ENCODE data around the gene SNRNP70.
"Not testable (repeated sequence)": the region's sequence is repeated elsewhere in the genome, so short reads cannot be mapped to it uniquely, and the experiment has no call there.

SNRNP70 gene, protein sequence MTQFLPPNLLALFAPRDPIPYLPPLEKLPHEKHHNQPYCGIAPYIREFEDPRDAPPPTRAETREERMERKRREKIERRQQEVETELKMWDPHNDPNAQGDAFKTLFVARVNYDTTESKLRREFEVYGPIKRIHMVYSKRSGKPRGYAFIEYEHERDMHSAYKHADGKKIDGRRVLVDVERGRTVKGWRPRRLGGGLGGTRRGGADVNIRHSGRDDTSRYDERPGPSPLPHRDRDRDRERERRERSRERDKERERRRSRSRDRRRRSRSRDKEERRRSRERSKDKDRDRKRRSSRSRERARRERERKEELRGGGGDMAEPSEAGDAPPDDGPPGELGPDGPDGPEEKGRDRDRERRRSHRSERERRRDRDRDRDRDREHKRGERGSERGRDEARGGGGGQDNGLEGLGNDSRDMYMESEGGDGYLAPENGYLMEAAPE

DNA sequence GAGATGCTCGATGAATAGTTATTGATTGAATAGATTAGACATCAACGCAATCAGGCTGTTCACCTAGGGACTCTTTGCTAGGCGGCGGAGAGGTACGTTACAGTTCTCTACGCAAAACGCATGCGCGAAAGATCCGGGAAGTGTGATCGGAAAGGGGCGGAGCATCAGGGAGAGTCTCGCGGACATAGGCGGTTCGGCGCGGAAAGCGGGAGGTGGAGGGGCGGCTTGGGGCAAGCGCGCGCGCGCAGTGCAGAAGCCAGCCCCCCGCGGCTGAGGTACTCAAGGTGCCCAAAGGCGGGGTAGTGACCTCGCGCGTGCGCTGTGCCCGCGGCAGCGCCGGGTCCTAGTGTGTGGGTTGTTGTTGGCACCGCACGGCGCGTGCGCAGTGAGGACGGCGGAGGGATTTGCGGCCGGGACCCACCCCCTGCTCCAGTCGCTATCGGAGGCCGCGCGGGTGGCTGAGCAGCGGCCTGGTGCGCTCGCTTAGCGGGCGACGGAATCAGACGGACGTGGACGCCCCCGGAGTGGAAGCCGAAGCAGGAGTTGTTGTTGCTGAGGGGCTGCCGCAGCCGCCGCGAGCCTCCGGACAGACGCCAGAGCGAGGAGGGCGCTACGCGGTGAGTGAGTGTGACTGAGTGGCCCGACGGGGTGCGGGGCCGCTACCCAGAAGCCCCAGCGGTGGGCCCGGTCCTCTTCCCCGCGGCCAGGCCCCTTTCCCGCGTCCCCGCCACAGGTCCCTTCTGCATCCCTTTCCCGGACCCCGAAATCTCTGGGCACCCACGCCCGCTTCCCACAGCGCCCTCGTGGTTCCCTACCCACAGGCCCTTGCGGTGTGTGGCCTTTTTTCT is at the start of gene SNRNP70:
Gene SNRNP70 (plus strand): TSS at position 432 of the 848 bp plus-strand sequence. CDS start 964 bp downstream, outside the sequence.
- peak; percentile 98 for DNase-seq (ENCODE audit: low spot score)

DNA sequence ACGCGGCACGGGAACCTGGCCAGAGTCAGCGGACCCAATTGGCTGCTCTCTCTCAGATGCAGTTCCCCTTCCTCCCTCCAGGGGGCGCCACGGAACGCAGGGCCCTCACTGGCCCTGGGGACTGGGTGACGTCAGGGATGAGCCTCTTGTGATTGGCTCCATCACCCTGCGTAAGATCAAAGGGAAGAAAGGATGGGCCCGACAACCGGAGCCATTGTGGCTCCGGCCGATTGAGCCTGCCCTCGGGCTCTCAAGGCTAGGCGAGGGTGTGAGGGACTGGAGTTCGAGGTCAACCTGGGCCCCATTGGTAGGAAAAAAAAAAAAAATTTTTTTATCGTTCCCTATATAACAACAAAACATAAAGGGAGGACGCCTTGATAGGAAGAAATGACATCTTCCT is 48.4 kb upstream of the SNRNP70 start, which contains the start of gene CGB1:
Gene CGB1 (minus strand): TSS at position 81 of the 400 bp plus-strand sequence. CDS start 184 bp downstream, outside the sequence.
- DNase-seq (ENCODE audit: low spot score) = not testable (repeated sequence)

DNA sequence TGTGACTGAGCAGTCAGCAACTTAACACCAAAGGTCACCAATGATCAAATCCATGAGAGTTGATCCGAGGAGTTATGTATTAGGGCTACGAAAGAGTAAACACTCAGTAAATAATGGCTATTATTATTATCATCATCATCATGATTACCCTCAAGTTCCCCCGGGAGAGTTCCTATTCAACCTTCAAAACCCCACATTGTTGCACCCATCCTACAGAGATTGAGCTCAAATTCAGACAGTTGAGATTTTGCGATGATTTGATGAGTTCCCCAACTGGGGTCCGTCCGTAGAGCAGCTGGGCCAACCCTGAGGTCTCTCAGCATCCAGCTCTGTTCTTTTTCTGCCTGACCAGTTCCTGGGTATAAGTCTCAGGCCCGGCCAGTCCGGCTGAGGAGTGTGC is 47.1 kb upstream of the SNRNP70 start:
- not testable (repeated sequence) for DNase-seq (ENCODE audit: low spot score)

DNA sequence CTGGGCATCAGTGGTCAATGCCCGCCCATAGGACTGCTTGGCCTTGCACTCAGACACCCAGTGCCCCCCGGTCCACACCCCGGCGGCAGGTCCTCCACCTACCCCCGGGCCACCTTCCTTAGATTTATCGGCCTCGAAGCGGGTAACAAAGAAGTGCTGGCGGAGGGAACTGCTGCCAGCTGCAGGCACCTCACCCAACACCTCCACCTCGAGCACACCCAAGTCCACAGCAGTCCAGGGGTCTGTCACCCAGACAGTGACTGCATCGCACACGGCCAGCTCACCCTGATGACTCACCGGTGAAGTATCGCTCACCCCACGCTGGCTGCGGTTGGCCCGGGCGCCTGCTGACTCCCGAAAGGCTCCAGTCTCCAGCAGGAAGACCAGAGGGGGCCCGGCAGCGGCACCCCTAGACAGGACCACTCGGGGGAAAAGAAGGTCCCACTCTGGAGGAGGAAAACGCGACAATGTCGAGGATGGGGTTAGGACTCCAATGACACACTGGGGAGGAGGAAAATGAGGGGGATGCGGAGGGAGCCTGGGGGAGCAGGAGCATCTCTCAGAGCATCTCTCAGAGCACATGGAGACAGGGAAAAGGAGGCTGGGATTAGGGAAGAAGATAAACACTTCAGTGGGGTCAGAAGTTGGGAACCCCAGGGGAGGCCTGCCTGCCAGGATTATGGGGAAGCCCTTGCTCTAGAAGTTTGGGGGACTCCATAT is 46.5 kb upstream of the SNRNP70 start:
- not testable (repeated sequence) for DNase-seq (ENCODE audit: low spot score)

DNA sequence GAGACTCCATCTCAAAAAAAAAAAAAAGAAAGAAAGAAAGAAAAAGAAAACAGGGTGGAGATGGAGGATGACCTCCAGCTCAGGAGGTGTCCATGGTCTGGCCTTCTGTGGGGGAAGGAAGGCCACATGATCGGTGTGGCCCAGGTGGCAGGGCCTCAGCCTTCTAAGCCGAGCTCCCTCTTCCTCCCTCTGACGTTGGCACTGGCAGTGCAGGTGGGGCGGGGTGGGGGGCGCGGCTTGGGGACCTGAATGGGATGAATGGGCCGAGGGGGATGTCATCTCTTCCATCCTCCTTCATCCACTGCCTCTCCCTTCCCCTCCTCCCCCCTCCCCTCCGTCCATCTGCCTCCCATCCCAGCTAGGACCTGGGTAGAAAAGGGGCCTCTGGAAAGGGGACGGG is 45.5 kb upstream of the SNRNP70 start:
- not testable (repeated sequence) for DNase-seq (ENCODE audit: low spot score)

DNA sequence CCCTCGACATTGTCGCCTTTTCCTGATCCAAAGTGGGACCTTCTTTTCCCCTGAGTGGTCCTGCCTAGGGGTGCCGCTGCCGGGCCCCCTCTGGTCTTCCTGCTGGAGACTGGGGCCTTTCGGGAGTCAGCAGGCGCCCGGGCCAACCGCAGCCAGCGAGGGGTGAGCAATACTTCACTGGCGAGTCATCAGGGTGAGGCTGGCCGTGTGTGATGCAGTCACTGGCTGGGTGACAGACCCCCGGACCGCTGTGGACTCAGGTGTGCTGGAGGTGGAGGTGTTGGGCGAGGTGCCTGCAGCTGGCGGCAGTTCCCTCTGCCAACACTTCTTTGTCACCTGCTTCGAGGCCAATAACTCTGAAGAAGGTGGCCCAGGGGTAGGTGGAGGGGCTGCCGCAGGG is 43.1 kb upstream of the SNRNP70 start:
- DNase-seq (ENCODE audit: low spot score) = no peak

DNA sequence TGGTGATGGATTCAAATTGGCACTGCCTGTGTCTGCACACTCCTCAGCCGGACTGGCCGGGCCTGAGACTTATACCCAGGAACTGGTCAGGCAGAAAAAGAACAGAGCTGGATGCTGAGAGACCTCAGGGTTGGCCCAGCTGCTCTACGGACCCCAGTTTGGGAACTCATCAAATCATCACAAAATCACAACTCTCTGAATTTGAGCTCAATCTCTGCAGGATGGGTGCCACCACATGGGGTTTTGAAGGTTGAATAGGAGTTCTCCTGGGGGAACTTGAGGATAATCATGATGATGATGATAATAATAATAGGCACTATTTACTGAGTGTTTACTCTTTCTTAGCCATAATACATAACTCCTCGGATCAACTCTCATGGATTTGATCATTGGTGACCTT is 42.6 kb upstream of the SNRNP70 start:
- DNase-seq (ENCODE audit: low spot score) = not testable (repeated sequence)

DNA sequence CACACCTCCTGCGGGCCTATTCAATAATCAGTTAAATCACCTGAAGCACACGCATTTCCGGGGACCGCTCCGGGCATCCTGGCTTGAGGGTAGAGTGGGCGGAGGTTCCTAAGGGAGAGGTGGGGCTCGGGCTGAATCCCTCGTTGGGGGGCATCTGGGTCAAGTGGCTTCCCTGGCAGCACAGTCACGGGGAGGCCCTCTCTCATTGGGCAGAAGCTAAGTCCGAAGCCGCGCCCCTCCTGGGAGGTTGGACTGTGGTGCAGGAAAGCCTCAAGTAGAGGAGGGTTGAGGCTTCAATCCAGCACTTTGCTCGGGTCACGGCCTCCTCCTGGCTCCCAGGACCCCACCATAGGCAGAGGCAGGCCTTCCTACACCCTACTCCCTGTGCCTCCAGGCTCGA is 41.7 kb upstream of the SNRNP70 start, which contains the start of gene CGB5:
Gene CGB5 (plus strand): TSS at position 301 of the 400 bp plus-strand sequence. CDS start 362 bp downstream, outside the sequence.
- DNase-seq (ENCODE audit: low spot score) = not testable (repeated sequence)

DNA sequence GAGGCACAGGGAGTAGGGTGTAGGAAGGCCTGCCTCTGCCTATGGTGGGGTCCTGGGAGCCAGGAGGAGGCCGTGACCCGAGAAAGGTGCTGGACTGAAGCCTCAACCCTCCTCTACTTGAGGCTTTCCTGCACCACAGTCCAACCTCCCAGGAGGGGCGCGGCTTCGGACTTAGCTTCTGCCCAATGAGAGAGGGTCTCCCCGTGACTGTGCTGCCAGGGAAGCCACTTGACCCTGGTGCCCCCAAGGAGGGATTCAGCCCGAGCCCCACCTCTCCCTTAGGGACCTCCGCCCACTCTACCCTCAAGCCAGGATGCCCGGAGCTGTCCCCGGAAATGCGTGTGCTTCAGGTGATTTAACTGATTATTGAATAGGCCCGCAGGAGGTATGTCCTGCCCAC is 36.2 kb upstream of the SNRNP70 start, which contains the start of gene CGB8:
Gene CGB8 (minus strand): TSS at position 101 of the 400 bp plus-strand sequence. CDS start 372 bp downstream, outside the sequence.
- not testable (repeated sequence) for DNase-seq (ENCODE audit: low spot score)

DNA sequence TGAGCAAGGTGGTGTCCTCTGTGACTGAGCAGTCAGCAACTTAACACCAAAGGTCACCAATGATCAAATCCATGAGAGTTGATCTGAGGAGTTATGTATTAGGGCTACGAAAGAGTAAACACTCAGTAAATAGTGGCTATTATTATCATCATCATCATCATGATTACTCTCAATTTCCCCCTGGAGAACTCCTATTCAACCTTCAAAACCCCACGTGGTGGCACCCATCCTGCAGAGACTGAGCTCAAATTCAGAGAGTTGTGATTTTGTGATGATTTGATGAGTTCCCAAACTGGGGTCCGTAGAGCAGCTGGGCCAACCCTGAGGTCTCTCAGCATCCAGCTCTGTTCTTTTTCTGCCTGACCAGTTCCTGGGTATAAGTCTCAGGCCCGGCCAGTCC is 35.4 kb upstream of the SNRNP70 start:
- DNase-seq (ENCODE audit: low spot score) = not testable (repeated sequence)

DNA sequence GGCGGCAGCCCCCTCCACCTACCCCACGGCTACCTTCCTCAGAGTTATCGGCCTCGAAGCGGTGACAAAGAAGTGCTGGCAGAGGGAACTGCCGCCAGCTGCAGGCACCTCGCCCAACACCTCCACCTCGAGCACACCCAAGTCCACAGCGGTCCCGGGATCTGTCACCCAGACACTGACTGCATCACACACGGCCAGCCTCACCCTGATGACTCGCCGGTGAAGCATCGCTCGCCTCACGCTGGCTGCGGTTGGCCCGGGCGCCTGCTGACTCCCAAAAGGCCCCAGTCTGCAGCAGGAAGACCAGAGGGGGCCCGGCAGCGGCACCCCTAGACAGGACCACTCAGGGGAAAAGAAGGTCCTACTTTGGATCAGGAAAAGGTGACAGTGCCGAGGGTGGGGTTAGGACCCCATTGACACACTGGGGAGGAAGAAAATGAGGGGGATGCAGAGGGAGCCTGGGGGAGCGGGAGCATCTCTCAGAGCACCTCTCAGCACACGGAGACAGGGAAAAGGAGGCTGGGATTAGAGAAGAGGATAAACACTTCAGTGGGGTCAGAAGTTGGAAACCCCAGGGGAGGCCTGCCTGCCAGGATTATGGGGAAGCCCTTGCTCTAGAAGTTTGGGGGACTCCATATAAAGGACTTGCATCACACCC is 34.7 kb upstream of the SNRNP70 start:
- not testable (repeated sequence) for DNase-seq (ENCODE audit: low spot score)

DNA sequence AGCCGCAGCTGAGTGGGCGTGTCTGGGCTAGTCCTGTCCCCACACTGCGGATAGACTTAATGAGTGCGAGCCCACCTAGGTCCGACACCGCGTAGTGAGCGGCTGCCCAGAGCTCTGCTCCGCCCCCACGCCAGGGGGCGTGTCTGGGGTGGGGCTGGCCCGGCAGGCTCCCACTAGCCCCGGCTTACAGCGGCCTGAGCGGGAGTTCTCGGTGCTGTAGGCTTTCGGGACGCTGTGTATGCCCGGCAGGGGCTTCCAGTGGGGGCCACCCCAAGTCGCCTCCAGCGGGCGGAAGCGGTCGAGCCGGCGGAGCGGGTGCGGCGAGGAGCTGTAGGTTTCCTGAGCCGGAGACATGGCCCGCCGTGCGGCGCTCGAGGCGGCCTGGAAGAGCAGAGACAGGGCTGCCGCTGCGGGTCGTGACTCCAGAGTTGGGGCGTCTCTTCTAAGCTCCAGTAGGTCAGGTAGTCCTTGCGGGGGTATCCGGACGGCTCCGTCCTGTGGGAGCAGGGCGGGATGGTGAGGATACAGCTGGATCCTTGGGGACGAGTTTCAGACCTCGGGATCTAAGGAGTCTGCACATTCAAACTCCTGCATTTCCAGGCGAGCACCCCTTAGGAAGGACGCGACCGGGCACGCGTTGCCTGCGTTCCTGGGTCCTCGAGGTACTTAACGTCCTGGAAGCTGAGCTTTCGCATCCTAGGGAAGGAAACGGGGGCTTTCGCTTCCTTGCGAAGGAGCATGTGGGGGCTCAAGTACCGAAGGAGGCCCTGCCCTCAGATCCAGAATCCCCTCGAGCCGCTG is 28.9 kb upstream of the SNRNP70 start:
- DNase-seq (ENCODE audit: low spot score) = peak; percentile 13

DNA sequence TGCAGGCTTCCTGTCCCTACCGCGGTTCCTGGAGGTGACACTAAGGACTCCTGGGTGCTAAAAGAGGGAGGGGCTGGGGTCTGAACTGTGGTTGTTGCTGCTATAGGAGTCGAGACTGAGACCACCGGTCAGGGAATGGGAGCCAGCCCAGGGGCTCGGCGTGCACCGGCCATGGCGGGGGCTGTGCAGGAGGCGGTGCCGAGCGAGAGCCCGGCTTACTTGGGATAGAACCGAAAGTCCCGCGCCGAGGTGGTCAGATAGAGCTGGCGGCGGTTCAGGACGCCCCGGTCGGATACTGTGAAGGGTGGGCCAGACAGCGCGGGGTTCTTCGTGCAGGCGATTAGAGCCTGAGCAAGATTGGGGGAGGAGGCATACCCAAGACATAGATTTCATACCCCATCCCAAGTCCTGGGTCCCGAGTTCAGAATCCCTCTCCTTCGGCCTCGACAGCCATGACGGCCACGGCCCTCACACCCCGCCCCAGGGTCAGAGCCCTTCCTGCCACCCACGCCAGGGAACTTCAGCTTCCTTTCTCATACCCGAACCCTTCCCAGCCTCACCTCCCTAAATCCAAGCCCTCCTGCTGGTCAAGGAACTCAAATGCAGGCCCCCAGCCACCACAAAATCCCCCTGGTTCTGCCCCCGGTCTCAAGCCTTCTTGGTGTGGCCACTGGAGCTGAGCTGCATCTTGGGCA is 28.2 kb upstream of the SNRNP70 start:
- DNase-seq (ENCODE audit: low spot score) = not testable (repeated sequence)

DNA sequence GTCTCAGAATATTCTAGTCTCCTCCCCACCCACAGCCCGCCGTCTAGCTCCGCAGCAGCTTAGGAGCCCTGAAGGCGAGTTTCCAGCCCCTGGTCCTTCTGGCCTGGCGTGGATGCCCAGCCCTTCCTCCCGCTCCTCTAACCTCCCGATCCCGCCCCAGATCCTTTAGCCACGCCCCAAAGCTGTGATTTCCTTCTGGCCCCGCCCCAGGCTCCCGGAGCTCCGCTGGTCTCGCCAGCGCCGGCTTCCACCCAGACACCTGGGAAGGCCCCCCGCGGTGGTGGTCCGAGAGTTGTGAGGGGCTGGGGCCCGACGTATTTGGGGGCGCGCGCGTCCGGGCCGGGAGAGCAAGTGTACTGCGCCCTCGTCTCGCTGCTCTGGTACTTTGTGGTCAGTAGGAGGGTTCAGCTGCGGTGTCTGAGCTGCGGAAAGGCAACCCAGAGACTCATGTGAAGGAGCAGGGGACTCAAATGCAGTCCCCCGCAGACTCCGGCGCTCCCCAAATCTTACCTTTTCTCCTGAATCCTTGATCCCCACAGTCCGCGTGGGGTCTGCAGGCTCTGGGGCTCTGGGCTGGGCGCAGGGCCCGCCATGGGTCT is 27.5 kb upstream of the SNRNP70 start, which contains the start of gene CGB7:
Gene CGB7 (minus strand): TSS at position 114 of the 599 bp plus-strand sequence. CDS start 2,374 bp downstream, outside the sequence.
- DNase-seq (ENCODE audit: low spot score) = peak; percentile 15

DNA sequence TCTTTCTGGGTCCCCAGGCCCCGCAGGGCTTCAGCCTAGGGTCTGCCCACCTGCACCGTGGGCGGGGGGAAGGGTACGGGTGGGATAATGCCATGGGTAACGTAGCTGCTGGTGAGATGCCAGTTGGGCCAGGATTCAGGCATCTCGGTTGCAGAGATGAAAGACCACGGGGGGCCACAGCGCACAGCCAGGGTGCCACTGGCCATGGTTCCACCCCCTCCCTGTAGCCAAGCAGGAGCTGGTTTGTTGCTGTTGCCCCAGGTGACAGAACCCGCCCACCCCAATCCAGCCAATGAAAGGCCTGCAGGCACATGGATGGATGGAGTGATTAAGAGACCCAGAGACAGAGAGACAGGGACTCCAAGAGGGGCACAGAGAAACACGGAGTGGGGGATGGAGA is 26.7 kb upstream of the SNRNP70 start:
- no peak for DNase-seq (ENCODE audit: low spot score)

DNA sequence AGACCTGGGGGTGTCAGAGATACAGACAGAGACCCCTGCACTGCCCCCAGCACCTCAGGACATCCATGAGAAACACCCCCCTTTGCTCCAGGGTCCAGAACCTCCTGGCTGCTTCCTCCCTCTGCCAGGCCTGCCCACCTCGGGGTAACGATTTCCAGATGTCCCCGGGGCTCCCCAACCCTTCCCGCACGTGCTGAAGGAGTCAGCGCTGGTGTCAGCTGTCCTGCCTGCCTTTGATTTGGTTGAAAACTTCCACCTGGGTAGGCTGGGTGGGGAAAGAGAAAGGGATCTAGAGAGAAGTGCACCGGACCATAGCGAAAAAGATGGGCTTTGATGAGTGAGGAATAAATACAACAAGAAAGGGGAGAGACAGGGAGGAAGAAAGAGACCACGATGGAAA is 26.2 kb upstream of the SNRNP70 start:
- DNase-seq (ENCODE audit: low spot score) = no peak

DNA sequence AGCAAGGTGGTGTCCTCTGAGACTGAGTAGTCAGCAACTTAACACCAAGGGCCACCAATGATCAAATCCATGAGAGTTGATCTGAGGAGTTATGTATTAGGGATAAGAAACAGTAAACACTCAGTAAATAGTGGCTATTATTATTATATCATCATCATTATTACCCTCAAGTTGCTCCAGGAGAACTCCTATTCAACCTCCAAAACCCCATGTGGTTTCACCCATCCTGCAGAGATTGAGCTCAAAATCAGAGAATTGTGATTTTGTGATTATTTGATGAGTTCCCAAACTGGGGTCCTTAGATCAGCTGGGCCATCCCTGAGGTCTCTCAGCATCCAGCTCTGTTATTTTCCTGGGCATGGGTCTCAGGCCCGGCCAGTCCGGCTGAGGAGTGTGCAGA is 24.3 kb upstream of the SNRNP70 start:
- no peak for DNase-seq (ENCODE audit: low spot score)

DNA sequence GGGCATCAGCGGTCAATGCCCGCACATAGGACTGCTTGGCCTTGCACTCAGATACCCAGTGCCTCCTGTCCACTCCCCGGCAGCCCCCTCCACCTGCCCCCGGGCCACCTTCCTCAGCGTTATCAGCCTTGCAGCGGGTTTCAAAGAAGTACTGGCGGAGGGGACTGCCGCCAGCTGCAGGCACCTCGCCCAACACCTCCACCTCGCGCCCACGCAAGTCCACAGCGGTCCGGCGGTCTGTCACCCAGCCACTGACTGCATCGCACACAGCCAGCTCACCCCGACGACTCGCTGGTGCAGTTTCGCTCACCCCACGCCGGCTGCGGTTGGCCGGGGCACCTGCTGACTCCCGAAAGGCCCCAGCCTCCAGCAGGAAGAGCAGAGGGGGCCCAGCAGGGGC is 23.8 kb upstream of the SNRNP70 start:
- no peak for DNase-seq (ENCODE audit: low spot score)

DNA sequence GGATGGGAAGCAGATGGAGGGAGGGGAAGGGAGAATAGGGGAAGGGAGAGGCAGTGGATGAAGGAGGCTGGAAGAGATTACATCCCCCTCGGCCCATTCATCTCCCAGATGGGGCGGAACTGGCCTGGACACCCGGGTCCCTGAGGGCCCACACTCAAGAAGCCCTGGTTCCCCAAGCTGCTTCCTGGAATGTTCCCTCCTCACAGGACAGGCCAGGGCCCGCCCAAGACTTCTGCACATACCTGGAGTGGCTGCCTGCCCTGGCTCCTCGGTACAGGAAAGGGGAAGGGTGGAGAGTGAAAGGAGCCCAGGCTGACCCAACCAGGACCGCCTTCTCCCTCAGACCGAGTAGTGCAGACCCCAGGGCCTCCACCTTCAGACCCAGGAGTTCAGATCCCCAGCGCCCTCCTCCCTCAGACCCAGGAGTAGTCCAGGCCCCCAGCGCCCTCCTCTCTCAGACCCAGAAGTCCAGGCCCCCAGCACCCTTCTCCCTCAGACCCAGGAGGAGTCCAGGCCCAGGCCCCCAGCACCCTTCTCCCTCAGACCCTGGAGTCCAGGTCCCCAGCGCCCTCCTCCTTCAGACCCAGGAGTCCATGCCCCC is 21.1 kb upstream of the SNRNP70 start:
- DNase-seq (ENCODE audit: low spot score) = no peak
